Muscle of back (tissue), 10 donors: ENCODE data around the gene TRIM45. TPM values are rescaled to one million over a fixed set of nuclear protein-coding genes. Genes with fewer than 3 reads are reported as not detected.

Experiments used
- polyA plus RNA-seq, 10 donors: library from polyadenylated mRNA; unstranded; fragments of 120-200 nt; gene quantifications; one replicate each; pipeline ENCODE4 v1.2.1, GENCODE V29; 2013; ENCODE audit not compliant: insufficient read length in 10 of 10

Gene TRIM45
- polyA plus RNA-seq, 10 donors, result 12.4 to 24.9 (median 19.5) TPM

Other genes with a start within 250 kb of the TRIM45 start
- 100 to 1,000 TPM in 9 of 10 donors, 10 to 100 TPM in 1; 84.6 to 151 (median 128) TPM for gene PTGFRN, start 211.8 kb downstream of the TRIM45 start, polyA plus RNA-seq
- 1 to 10 TPM; 4.1 to 7.8 (median 6.3) TPM for gene CD101, start 120.0 kb downstream of the TRIM45 start, polyA plus RNA-seq
- 10 to 100 TPM in 7 of 10 donors, 1 to 10 TPM in 3; 7.4 to 16.4 (median 12.7) TPM for gene TTF2, start 61.4 kb downstream of the TRIM45 start, polyA plus RNA-seq
- gene VTCN1, start 89.2 kb upstream of the TRIM45 start, polyA plus RNA-seq, result under 1 TPM in 9 of 10 donors, not detected in 1; 0.09 to 0.46 (median 0.15) TPM
- gene MAN1A2, start 245.7 kb upstream of the TRIM45 start, polyA plus RNA-seq, result 10 to 100 TPM; 20.0 to 32.8 (median 26.1) TPM